Measurements from ENCODE around the gene RANBP10. TPM values are rescaled to one million over a fixed set of nuclear protein-coding genes. Genes with fewer than 3 reads are reported as not detected.

RANBP10 gene
- total RNA-seq, 6 experiments from 2014 or later: 15.1 to 38.4 (median 22.7) TPM

GRCh38 chr16:67723151-67723910 is 83.0 kb downstream of the RANBP10 start:
- ATAC-seq (no peak), DNase-seq (peak in 1 of 3 donors; percentile 42)
- TF ChIP-seq POLR2A (IDR thresholded peaks at IDR 0.05) (no peak), CTCF (IDR thresholded peaks at IDR 0.05) (no peak)
- H3K4me3 ChIP-seq: no peak overlapping the region
- H3K36me3 ChIP-seq: peaks cover 0 to 14% (median 3%) of the 10 kb centered on the region in 4 donors
- WGBS (ENCODE audit: insufficient coverage, low coverage, low lambda C conversion rate, missing lambda C conversion rate): 100% methylated on average over 2 of the region's 5 CpGs
- H3K27me3 ChIP-seq: no peaks in the 10 kb centered on the region
- intact Hi-C loops (cut with DNase I): loop anchor here (10.0 kb wide), 1 partner anchor 49 kb away; no protein-coding TSS in a partner anchor
- no peaks in the 10 kb centered on the region for H3K9me3 ChIP-seq
- H3K4me1 ChIP-seq: peaks cover 0 to 46% (median 17%) of the 10 kb centered on the region in 4 donors
- H3K27ac ChIP-seq: peak overlapping the region in 1 of 3 donors; percentile 18

- Histone ChIP-seq H3K27ac (peak overlapping the region; percentile 85 to 91 (median 85)), H3K4me3 (peak overlapping the region; percentile 97 to 100 (median 98)), H3K9me3 (no peaks in the 10 kb centered on the region), H3K27me3 (no peaks in the 10 kb centered on the region), H3K4me1 (peaks cover 0 to 54% (median 18%) of the 10 kb centered on the region in 4 donors), H3K36me3 (peaks cover 0 to 7% (median 0%) of the 10 kb centered on the region in 4 donors)
- WGBS (ENCODE audit: insufficient coverage, low coverage, low lambda C conversion rate, missing lambda C conversion rate): 17% methylated on average over 1 of the region's 1 CpG
- DNase-seq (peak in 1 of 3 donors; percentile 22), ATAC-seq (peak in 3 of 4 donors; percentile 5 to 19 (median 6))
- intact Hi-C loops (cut with DNase I): loop anchor here (10.0 kb wide), 1 partner anchor 45 kb away; no protein-coding TSS in a partner anchor
- TF ChIP-seq POLR2A (IDR thresholded peaks at IDR 0.05) (peak; percentile 18), CTCF (IDR thresholded peaks at IDR 0.05) (no peak)
These were observed 86.1 kb downstream of the RANBP10 start for GRCh38 chr16:67720236-67720635.

- H3K4me3 ChIP-seq: peak overlapping the region; percentile 97 to 100 (median 98)
- H3K9me3 ChIP-seq: no peaks in the 10 kb centered on the region
- H3K4me1 ChIP-seq: peaks cover 0 to 54% (median 20%) of the 10 kb centered on the region in 4 donors
- TF ChIP-seq POLR2A (IDR thresholded peaks at IDR 0.05): no peak
- TF ChIP-seq CTCF (IDR thresholded peaks at IDR 0.05): no peak
- peak in 1 of 3 donors; percentile 56 for DNase-seq
- WGBS (ENCODE audit: insufficient coverage, low coverage, low lambda C conversion rate, missing lambda C conversion rate): 0% methylated on average over 5 of the region's 5 CpGs
- peak overlapping the region; percentile 85 to 91 (median 85) for H3K27ac ChIP-seq
- ATAC-seq: peak; percentile 61 to 77 (median 66)
- no peaks in the 10 kb centered on the region for H3K27me3 ChIP-seq
- intact Hi-C loops (cut with DNase I): loop anchor here (10.0 kb wide), 1 partner anchor 45 kb away; no protein-coding TSS in a partner anchor
- peaks cover 0 to 3% (median 0%) of the 10 kb centered on the region in 4 donors for H3K36me3 ChIP-seq
These were observed 86.6 kb downstream of the RANBP10 start for GRCh38 chr16:67719778-67720144.

- DNase-seq (peak; percentile 98 to 99 (median 99)), ATAC-seq (peak; percentile 89 to 95 (median 92))
- peak; percentile 91 for TF ChIP-seq POLR2A (IDR thresholded peaks at IDR 0.05)
- TF ChIP-seq CTCF (IDR thresholded peaks at IDR 0.05): no peak
- Histone ChIP-seq H3K4me1 (peaks cover 0 to 54% (median 23%) of the 10 kb centered on the region in 4 donors), H3K36me3 (peaks cover 0 to 3% (median 0%) of the 10 kb centered on the region in 4 donors), H3K27me3 (no peaks in the 10 kb centered on the region), H3K9me3 (no peaks in the 10 kb centered on the region), H3K4me3 (peak within 1 kb of the TSS; percentile 97 to 100 (median 98)), H3K27ac (peak within 1 kb of the TSS; percentile 85 to 91 (median 85))
- WGBS (ENCODE audit: insufficient coverage, low coverage, low lambda C conversion rate, missing lambda C conversion rate): 0% methylated on average over 15 of the region's 59 CpGs
- intact Hi-C loops (cut with DNase I): no loop called here
These were observed 87.1 kb downstream of the RANBP10 start, which contains the start of gene GFOD2 for GRCh38 chr16:67719048-67719777. GFOD2 (minus strand) TSS chr16:67719316; CDS start chr16:67685715, 33,601 bp downstream.

Measured in right lobe of liver (tissue), 6 donors.